GDM1 (cell line): ENCODE results near the gene SLC20A1.
"Not testable (repeated sequence)": the region's sequence is repeated elsewhere in the genome, so short reads cannot be mapped to it uniquely, and the experiment has no call there.

Experiments used
- DNase-seq: peaks from one replicate; lab custom pipeline; 2025; lab: John Stamatoyannopoulos, UW

The SLC20A1 gene

GRCh38 chr2:112683550-112684414 is 38.0 kb downstream of the SLC20A1 start:
- DNase-seq: no peak

DNA sequence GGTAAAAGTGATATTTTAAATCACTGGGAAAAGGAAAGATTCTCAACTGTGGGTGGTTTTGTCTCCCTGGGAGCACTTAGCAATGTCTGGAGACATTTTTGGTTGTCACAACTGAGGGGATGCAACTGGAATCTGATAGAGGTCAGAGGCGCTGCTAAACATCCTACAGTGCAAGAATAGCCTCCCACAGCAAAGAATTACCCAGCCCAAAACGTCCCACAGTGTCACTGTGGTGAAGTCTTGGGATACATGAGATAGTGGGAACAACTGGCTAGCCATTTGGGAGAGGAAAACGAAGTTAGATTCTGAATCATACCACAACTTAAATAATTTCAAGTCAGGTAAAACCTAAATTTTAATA is 38.7 kb downstream of the SLC20A1 start:
- DNase-seq: no peak

DNA sequence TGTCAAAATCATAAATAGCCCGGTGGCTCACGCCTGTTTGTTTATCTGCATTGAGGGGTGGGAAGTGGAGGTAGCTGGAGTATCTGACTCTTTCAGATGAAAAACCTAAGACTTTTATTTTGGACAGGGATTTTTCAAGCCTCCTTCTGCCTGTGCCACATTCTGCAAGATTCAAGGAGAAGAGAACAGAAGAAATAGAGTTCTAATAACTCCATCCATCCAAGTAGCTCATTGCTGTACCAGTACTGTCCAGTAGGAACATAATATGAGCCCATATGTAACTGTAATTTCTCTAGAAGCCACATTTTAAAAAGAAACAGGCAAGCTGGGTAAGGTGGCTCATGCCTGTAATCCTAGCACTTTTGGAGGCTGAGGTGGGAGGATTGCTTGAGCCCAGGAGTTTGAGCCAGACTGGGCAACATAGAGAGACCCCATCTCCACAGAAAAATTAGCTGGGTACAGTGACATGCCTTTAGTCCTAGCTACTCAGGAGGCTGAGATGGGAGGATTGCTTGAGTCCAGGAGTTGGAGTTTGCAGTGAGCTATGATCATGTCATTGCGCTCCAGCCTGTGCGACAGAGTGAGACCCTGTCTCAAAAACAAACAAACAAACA is 39.6 kb downstream of the SLC20A1 start:
- no peak for DNase-seq

DNA sequence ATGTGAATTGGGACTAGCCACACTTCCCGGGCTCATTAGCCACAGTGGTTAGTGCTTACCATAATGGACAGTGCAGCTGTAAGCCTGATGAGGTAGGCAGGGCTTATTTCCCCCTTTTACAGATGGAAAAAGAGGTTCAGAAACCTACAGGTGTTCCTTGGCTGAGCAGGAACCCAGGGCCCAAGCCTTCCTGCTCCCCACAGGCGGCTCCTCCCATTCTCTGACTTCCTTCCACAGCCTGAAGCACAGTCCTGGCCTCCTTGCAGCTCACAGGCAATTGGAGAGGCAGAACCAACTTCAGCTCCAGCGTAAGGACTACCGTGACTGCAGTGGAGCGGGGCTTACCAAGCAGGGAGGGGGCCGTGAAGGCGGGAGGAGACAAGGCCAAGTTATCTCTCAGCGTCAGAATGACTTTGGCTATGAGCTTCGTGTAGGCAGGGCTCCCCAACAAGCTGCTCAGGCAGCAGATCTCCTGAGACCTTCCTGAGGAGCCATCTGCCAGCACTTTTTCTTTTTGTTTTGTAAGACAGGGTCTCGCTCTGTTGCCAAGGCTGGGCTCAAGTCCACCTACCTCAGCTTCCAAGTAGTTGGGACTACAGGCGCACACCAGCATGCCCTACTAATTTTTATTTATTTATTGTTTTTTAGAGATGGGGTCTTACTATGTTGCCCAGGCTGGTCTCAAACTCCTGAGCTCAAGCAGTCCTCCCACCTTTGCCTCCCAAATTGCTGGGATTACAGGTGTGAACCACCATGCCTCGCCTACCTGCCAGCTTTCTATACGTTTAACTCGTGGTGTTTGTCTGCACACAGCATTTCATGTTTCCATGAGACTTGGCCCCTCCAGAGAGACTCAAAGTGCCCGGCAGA is 40.8 kb downstream of the SLC20A1 start:
- DNase-seq: no peak

GRCh38 chr2:112687522-112687921 is 41.8 kb downstream of the SLC20A1 start:
- no peak for DNase-seq

GRCh38 chr2:112688086-112688880 is 42.5 kb downstream of the SLC20A1 start:
- DNase-seq: no peak

DNA sequence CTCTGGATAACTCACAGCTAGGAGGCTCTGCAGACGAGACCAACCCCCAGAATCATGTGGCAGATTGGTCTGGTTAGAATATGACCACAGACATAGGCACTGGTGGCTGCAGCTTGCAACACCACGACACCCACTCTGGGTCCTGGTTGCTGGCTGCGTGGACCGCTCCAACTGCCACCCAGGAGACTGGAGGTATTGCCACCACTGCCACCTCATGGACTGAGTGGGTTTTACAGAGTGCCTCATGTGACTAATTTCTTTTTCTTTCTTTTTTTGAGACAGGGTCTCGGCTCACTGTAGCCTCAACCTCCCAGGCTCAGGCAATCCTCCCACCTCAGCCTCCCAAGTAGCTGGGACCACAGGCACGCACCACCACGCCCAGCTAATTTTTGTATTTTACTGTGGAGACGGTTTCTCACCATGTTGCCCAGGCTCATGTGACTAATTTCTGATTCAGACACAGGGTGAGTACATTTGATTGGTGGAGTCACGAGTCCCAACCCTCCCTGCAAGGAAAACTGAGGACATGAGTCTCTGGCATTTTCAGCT is 45.2 kb downstream of the SLC20A1 start:
- DNase-seq: peak; percentile 72

DNA sequence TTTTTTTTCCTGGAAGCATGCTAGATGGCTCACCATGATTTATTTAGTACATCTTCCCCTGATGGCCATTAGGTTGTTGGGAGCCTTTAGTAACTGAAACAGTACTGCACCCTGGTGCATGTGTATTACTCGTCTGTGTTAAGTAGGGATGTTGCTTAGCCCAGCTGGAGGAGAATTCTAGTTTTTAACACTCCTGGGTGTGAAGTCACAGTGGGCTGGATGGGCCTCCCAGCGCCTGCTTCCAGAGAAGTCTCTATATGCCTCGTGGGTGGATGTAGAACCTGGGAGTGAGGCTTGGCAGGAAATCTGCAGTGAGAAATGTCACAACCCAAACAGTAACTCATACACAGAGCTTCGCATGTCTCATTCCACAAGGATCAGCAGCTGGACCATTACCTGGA is 46.1 kb downstream of the SLC20A1 start:
- no peak for DNase-seq

GRCh38 chr2:112692495-112692911 is 46.8 kb downstream of the SLC20A1 start:
- DNase-seq: peak; percentile 85

DNA sequence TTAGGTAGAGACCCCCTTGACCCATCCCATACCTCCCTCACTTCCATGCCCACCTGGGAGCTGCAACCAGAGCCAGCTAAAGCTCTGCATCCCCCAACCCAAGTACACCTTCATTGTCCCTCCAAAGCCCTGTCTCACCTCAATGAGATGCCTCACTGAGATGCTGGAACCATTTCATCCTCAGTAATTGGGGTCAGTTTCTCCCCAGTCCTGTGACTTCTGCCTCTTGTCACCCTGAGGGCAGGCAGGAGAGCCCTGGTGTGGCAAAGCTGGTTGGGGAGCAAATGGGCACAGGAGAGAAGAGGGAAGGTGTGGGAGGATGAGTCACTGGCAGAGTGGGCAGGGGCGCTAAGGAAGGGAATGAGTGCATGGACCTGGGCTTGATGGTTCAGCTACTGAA is 47.2 kb downstream of the SLC20A1 start:
- no peak for DNase-seq

- no peak for DNase-seq
Measured at GRCh38 chr2:112693596-112693995, 47.9 kb downstream of the SLC20A1 start.

DNA sequence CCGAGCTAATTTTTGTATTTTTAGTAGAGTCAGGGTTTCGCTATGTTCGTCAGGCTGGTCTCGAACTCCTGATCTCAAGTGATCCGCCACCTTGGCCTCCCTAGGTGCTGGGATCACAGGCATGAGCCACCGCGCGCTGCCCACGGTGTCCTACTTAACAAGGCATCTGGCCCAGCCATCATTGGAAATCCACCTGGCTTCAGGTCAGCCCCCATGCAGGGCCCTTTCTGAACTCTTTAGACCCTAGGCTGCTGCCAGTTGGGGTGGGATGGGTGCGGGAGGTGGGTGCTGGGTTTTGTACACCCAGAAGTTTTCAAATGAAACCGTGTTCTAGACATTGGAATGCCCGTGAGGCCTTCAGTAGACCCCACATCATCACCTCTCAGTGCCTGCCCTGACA is 48.4 kb downstream of the SLC20A1 start:
- no peak for DNase-seq

DNA sequence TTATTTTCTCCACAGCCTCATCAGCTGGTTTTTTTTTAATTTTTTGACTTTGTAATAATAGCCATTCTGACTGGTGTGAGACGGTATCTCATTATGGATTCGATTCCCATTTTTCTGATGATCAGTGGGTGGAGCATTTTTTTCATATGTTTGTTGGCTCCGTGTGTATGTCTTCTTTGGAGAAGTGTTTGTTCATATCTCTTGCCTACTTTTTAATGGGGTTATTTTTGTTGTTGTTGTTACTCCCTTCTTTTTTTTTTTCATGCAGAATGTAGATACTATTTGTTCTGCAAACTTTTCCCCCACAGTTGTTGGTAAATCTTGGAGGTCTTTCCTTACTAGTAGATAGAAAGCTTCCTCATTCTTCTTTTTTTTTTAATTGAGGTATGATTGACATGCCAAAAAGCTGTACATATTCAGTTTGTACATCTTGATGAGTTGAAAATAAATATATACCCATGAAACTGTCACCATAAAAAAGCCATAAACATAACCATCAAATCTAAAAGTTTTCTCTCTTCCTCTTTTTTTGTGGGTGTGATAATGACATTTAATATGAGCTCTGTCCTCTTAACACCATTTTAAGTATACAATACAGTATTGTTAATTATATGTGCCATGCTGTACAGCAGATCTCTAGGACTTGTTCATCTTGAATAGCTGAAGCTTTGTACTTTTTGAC is 53.2 kb downstream of the SLC20A1 start:
- DNase-seq: no peak

- peak; percentile 23 for DNase-seq
Measured at GRCh38 chr2:112699984-112700667, 54.4 kb downstream of the SLC20A1 start.

DNA sequence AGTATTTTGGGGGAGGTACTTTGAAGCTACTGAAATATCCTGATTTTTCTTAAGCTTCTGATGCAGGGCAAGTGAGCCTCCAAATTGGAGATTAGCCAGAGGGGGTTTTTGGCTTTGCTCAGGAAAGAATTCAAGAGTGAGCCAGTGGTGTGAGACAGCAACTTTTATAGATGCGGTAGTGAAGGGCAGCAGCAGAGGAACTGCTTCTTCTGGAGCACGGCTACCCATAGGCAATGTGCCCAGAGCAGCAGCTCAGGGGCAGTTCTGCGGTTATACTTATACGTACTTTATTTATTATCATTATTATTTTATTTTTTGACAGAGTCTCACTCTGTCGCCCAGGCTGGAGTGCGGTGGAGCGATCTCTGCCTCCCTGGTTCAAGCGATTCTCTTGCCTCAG is 55.3 kb downstream of the SLC20A1 start:
- DNase-seq: peak; percentile 45

GRCh38 chr2:112703684-112704083 is 57.9 kb downstream of the SLC20A1 start:
- DNase-seq: no peak

GRCh38 chr2:112705575-112705974 is 59.8 kb downstream of the SLC20A1 start:
- no peak for DNase-seq

- DNase-seq: peak; percentile 95
Measured at GRCh38 chr2:112706170-112706664, 60.5 kb downstream of the SLC20A1 start.

- DNase-seq: not testable (repeated sequence)
Measured at GRCh38 chr2:112706947-112707346, 61.2 kb downstream of the SLC20A1 start.

DNA sequence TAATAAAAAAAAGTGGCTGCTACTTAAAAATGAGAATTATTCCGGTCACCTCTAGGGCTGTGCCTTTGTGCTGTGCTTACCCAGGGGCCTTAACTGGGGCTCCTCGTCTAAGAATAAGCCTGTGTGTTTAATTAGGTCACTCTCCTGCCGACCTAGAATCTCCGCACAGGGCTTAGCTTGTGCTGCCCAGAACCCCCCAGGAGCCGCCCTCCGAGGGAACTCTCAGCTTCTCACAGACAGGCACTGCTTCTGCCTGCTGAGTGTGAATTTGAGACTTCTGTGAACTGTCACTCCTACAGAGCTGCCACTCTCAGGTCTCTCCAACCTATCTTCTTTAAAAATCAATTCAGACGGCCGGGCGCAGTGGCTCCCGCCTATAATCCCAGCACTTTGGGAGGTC is 63.2 kb downstream of the SLC20A1 start:
- DNase-seq: no peak
